Chondrocyte (in vitro differentiated cells): ENCODE measurements around the gene HSD3B2. TPM values are rescaled to one million over a fixed set of nuclear protein-coding genes. Genes with fewer than 3 reads are reported as not detected.

Source experiments
- DNase-seq: peaks from one replicate; pipeline ENCODE4 v3.0.0; 2021; ENCODE audit warnings: mixed read lengths, low spot score
- H3K27ac Mint-ChIP-seq: one replicate; pipeline ENCODE4 v1.8.0; 2021; ENCODE audit warnings: mild to moderate bottlenecking, moderate library complexity, mixed read lengths; ENCODE audit not compliant: unreplicated experiment
- H3K27me3 Mint-ChIP-seq: 2 replicates; pipeline ENCODE4 v1.8.0; 2021; ENCODE audit warnings: low read depth, mixed read lengths
- H3K36me3 Mint-ChIP-seq: 2 replicates; pipeline ENCODE4 v1.8.0; 2021; ENCODE audit warnings: low read depth, mixed read lengths
- H3K4me1 Mint-ChIP-seq: 2 replicates; pipeline ENCODE4 v1.8.0; 2021; ENCODE audit warnings: low read depth, mild to moderate bottlenecking, mixed read lengths
- H3K4me3 Mint-ChIP-seq: one replicate; pipeline ENCODE4 v1.8.0; 2021; ENCODE audit warnings: mild to moderate bottlenecking, moderate library complexity, mixed read lengths; ENCODE audit not compliant: unreplicated experiment
- H3K9me3 Mint-ChIP-seq: 2 replicates; pipeline ENCODE4 v1.8.0; 2021; ENCODE audit warnings: low read depth, mixed read lengths
- CTCF ChIP-seq: fragments of 200-600 bp; sonication (generic); IDR thresholded peaks from 2 replicates; pipeline ENCODE4 v1.5.0; 2021; ENCODE audit warnings: antibody characterized with exemption, mild to moderate bottlenecking, moderate library complexity
- total RNA-seq: library from RNA; stranded (reverse); gene quantifications from 3 replicates; pipeline ENCODE4 v1.2.1, GENCODE V29; 2021

The HSD3B2 gene
- total RNA-seq, 1 donor from 2014 or later: not detected

GRCh38 chr1:119385650-119386049, 29.3 kb upstream of the HSD3B2 start:
- no peak for DNase-seq
- peaks cover 2% of the 10 kb centered on the region for H3K9me3 Mint-ChIP-seq
- no peak for TF ChIP-seq CTCF
- H3K4me1 Mint-ChIP-seq: no peaks in the 10 kb centered on the region
- no peak overlapping the region for H3K4me3 Mint-ChIP-seq
- H3K36me3 Mint-ChIP-seq: no peaks in the 10 kb centered on the region
- H3K27me3 Mint-ChIP-seq: peaks cover 2% of the 10 kb centered on the region
- H3K27ac Mint-ChIP-seq: no peak overlapping the region

GRCh38 chr1:119387858-119388257, 27.1 kb upstream of the HSD3B2 start:
- H3K27me3 Mint-ChIP-seq: peaks cover 2% of the 10 kb centered on the region
- H3K36me3 Mint-ChIP-seq: no peaks in the 10 kb centered on the region
- no peak for TF ChIP-seq CTCF
- H3K4me1 Mint-ChIP-seq: peaks cover 17% of the 10 kb centered on the region
- H3K9me3 Mint-ChIP-seq: peaks cover 2% of the 10 kb centered on the region
- DNase-seq: no peak
- no peak overlapping the region for H3K27ac Mint-ChIP-seq
- H3K4me3 Mint-ChIP-seq: no peak overlapping the region

- DNase-seq: no peak
- H3K27ac Mint-ChIP-seq: no peak overlapping the region
- no peaks in the 10 kb centered on the region for H3K36me3 Mint-ChIP-seq
- TF ChIP-seq CTCF: no peak
- peaks cover 2% of the 10 kb centered on the region for H3K9me3 Mint-ChIP-seq
- H3K27me3 Mint-ChIP-seq: peaks cover 2% of the 10 kb centered on the region
- H3K4me3 Mint-ChIP-seq: no peak overlapping the region
- peaks cover 17% of the 10 kb centered on the region for H3K4me1 Mint-ChIP-seq
Observed at GRCh38 chr1:119388450-119388849, 26.5 kb upstream of the HSD3B2 start.

GRCh38 chr1:119390526-119390925, 24.4 kb upstream of the HSD3B2 start:
- H3K4me3 Mint-ChIP-seq: no peak overlapping the region

GRCh38 chr1:119391749-119392148, 23.2 kb upstream of the HSD3B2 start:
- no peak for TF ChIP-seq CTCF
- peaks cover 17% of the 10 kb centered on the region for H3K4me1 Mint-ChIP-seq
- H3K9me3 Mint-ChIP-seq: peaks cover 2% of the 10 kb centered on the region
- DNase-seq: no peak
- H3K4me3 Mint-ChIP-seq: no peak overlapping the region
- peak overlapping the region; percentile 11 for H3K27ac Mint-ChIP-seq
- H3K27me3 Mint-ChIP-seq: peaks cover 4% of the 10 kb centered on the region
- H3K36me3 Mint-ChIP-seq: no peaks in the 10 kb centered on the region

More at GRCh38 chr1:119390526-119390925, 24.4 kb upstream of the HSD3B2 start:
- no peaks in the 10 kb centered on the region for H3K36me3 Mint-ChIP-seq
- no peak for TF ChIP-seq CTCF
- peaks cover 17% of the 10 kb centered on the region for H3K4me1 Mint-ChIP-seq
- H3K27ac Mint-ChIP-seq: no peak overlapping the region
- DNase-seq: no peak
- peaks cover 2% of the 10 kb centered on the region for H3K9me3 Mint-ChIP-seq
- peaks cover 2% of the 10 kb centered on the region for H3K27me3 Mint-ChIP-seq
